GM19324 (cell line): ENCODE results near the gene TP53.
"Not testable (repeated sequence)": the region's sequence is repeated elsewhere in the genome, so short reads cannot be mapped to it uniquely, and the experiment has no call there.

Experiments
- ATAC-seq: cut with Tn5 transposase; IDR thresholded peaks from one replicate; pipeline ENCODE4 v1.9.1; 2021; ENCODE audit warnings: mild to moderate bottlenecking, moderate library complexity; ENCODE audit not compliant: unreplicated experiment, low FRiP score

TP53 gene

GRCh38 chr17:7677388-7678067 lies 9.8 kb downstream of the TP53 start:
- no peak for ATAC-seq

- no peak for ATAC-seq
These were observed 10.8 kb downstream of the TP53 start for GRCh38 chr17:7676533-7676932.

GRCh38 chr17:7674934-7675333 lies 12.4 kb downstream of the TP53 start:
- ATAC-seq, result no peak

- ATAC-seq, result no peak
These were observed 14.1 kb downstream of the TP53 start for GRCh38 chr17:7673239-7673638.

- no peak for ATAC-seq
These were observed 18.8 kb downstream of the TP53 start for GRCh38 chr17:7668482-7668881.

GRCh38 chr17:7667656-7668406 lies 19.5 kb downstream of the TP53 start:
- ATAC-seq, result no peak

GRCh38 chr17:7656958-7657609 lies 30.2 kb downstream of the TP53 start:
- ATAC-seq, result no peak

GRCh38 chr17:7655541-7655840 lies 31.8 kb downstream of the TP53 start:
- ATAC-seq, result no peak

- ATAC-seq, result no peak
These were observed 32.3 kb downstream of the TP53 start for GRCh38 chr17:7654832-7655540.

GRCh38 chr17:7652388-7653356 lies 34.6 kb downstream of the TP53 start:
- no peak for ATAC-seq

- ATAC-seq, result no peak
These were observed 35.5 kb downstream of the TP53 start for GRCh38 chr17:7651665-7652387.

GRCh38 chr17:7651097-7651664 lies 36.1 kb downstream of the TP53 start:
- no peak for ATAC-seq

GRCh38 chr17:7650509-7651096 lies 36.7 kb downstream of the TP53 start, which contains the start of gene ATP1B2:
Gene ATP1B2, plus strand, starts transcription at chr17:7650926. Its CDS starts 593 bp downstream, at chr17:7651519.
- ATAC-seq, result no peak

- no peak for ATAC-seq
These were observed 40.3 kb downstream of the TP53 start for GRCh38 chr17:7647018-7647417.

- ATAC-seq, result no peak
These were observed 40.8 kb downstream of the TP53 start for GRCh38 chr17:7646457-7646856.

- ATAC-seq, result no peak
These were observed 42.5 kb downstream of the TP53 start for GRCh38 chr17:7644775-7645174.

GRCh38 chr17:7641635-7642034 lies 45.7 kb downstream of the TP53 start:
- ATAC-seq, result not testable (repeated sequence)

GRCh38 chr17:7640783-7641182 lies 46.5 kb downstream of the TP53 start:
- ATAC-seq, result no peak

GRCh38 chr17:7636163-7636562 lies 51.1 kb downstream of the TP53 start:
- no peak for ATAC-seq
